ENCODE measurements around the gene DMRTC2.

DMRTC2 gene

DNA sequence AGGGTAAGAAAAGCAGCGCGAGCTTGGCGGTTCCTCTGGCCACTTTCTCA is at the start of gene DMRTC2:
Gene DMRTC2 (plus strand): TSS at position 42 of the 50 bp plus-strand sequence. CDS start 2,387 bp downstream, outside the sequence.
- Histone ChIP-seq H3K27ac (no peak within 1 kb of the TSS), H3K4me1 (ENCODE audit: low read depth, poor library complexity, severe bottlenecking) (no peaks in the 10 kb centered on the region), H3K4me3 (IDR thresholded peaks at IDR 0.05; ENCODE audit: insufficient read depth, low read depth, low read length) (no peak within 1 kb of the TSS), H2AFZ (ENCODE audit: low read depth) (no peak within 1 kb of the TSS), H3K36me3 (ENCODE audit: insufficient read depth) (no peaks in the 10 kb centered on the region), H3K9ac (no peak within 1 kb of the TSS), H3K79me2 (ENCODE audit: insufficient read depth, low read depth) (no peaks in the 10 kb centered on the region), H4K20me1 (ENCODE audit: insufficient read depth) (no peaks in the 10 kb centered on the region), H3K27me3 (ENCODE audit: insufficient read depth, low read depth) (peaks cover 60% of the 10 kb centered on the region), H3K4me2 (no peak within 1 kb of the TSS)
- TF ChIP-seq, protein P1, sequence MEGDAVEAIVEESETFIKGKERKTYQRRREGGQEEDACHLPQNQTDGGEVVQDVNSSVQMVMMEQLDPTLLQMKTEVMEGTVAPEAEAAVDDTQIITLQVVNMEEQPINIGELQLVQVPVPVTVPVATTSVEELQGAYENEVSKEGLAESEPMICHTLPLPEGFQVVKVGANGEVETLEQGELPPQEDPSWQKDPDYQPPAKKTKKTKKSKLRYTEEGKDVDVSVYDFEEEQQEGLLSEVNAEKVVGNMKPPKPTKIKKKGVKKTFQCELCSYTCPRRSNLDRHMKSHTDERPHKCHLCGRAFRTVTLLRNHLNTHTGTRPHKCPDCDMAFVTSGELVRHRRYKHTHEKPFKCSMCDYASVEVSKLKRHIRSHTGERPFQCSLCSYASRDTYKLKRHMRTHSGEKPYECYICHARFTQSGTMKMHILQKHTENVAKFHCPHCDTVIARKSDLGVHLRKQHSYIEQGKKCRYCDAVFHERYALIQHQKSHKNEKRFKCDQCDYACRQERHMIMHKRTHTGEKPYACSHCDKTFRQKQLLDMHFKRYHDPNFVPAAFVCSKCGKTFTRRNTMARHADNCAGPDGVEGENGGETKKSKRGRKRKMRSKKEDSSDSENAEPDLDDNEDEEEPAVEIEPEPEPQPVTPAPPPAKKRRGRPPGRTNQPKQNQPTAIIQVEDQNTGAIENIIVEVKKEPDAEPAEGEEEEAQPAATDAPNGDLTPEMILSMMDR (conservative IDR thresholded peaks at IDR 0.05; ENCODE audit: low read depth, low read length), result no peak

DNA sequence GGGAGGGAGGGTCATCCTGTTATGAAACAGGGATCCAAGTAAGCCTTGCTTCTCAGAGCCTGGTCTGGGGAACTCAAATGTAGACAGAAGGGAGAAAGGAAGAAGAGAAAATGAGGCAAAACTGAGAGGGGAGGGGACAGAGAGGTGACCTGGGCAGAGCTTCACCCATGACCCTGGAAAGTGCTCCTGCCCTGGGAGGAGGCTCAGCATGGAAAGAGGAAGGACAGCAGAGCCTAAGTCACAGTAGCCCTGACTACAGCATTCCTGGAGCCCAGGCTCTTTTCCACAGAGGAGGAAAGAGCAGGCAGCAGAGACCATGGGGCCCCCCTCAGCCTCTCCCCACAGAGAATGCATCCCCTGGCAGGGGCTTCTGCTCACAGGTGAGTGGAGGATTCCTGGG is 48.5 kb upstream of the DMRTC2 start, which contains the start of gene CEACAM3:
Gene CEACAM3 (plus strand): TSS at position 226 of the 400 bp plus-strand sequence. CDS start 91 bp downstream, at position 317.
- no peaks in the 10 kb centered on the region for H3K79me2 ChIP-seq (ENCODE audit: insufficient read depth, low read depth)
- TF ChIP-seq, protein P1 (conservative IDR thresholded peaks at IDR 0.05; ENCODE audit: low read depth, low read length), result no peak
- no peak within 1 kb of the TSS for H3K4me2 ChIP-seq
- no peak within 1 kb of the TSS for H2AFZ ChIP-seq (ENCODE audit: low read depth)
- H3K27me3 ChIP-seq (ENCODE audit: insufficient read depth, low read depth), result peaks cover 81% of the 10 kb centered on the region
- H3K9ac ChIP-seq, result no peak within 1 kb of the TSS
- no peaks in the 10 kb centered on the region for H3K36me3 ChIP-seq (ENCODE audit: insufficient read depth)
- H3K4me1 ChIP-seq (ENCODE audit: low read depth, poor library complexity, severe bottlenecking), result no peaks in the 10 kb centered on the region
- no peak within 1 kb of the TSS for H3K4me3 ChIP-seq (IDR thresholded peaks at IDR 0.05; ENCODE audit: insufficient read depth, low read depth, low read length)
- H3K27ac ChIP-seq, result no peak within 1 kb of the TSS
- no peaks in the 10 kb centered on the region for H4K20me1 ChIP-seq (ENCODE audit: insufficient read depth)

DNA sequence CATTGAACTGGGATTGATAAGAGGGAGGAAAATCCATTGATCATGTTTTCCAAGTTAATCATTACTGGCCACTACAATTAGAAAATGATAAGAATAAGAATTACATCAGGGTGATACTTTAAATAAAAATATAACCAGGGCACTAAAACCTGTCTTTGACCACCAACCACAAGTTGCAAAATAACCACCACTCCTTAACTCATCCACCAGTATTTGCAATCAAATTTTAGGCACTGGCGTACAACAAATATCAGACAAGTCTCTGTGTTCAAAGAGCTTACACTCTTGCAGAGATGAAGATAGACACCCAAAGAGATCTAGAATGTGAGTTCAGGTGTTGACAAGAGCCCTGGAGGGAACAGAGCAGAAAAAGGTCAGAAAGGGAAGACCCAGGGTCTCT is 47.9 kb upstream of the DMRTC2 start:
- Histone ChIP-seq H3K9ac (no peak overlapping the region), H3K36me3 (ENCODE audit: insufficient read depth) (no peaks in the 10 kb centered on the region), H3K4me1 (ENCODE audit: low read depth, poor library complexity, severe bottlenecking) (no peaks in the 10 kb centered on the region), H3K27me3 (ENCODE audit: insufficient read depth, low read depth) (peaks cover 83% of the 10 kb centered on the region), H3K4me2 (no peak overlapping the region), H3K4me3 (IDR thresholded peaks at IDR 0.05; ENCODE audit: insufficient read depth, low read depth, low read length) (no peak overlapping the region), H4K20me1 (ENCODE audit: insufficient read depth) (no peaks in the 10 kb centered on the region), H2AFZ (ENCODE audit: low read depth) (no peak overlapping the region), H3K79me2 (ENCODE audit: insufficient read depth, low read depth) (no peaks in the 10 kb centered on the region), H3K27ac (no peak overlapping the region)
- TF ChIP-seq, protein P1 (conservative IDR thresholded peaks at IDR 0.05; ENCODE audit: low read depth, low read length), result no peak

DNA sequence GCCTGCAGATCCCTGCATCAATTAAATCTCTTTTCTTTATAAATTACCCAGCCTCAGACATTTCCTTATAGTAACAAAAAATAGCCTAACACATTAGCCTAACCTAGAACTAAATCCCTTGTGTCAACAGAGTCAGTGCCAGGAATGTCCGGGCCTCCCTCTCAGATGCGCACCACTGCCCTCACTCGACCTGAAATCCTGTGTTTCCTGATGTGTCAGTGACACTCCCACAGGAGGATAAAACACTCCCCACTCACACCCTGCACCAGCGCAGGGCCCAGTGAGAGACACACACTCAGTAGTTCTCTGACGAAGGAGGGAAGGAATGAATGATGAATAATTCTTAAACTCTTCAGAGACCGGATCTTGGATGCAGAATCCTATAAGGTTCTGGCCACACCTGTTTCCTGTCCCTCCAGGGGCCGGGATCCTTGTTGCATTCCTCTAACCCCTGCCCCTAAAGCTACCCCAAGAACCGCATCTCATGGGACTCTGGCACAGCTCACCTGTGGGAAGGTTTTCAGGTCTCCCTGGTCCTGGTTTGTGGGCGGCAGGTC is 45.3 kb upstream of the DMRTC2 start:
- TF ChIP-seq, protein P1 (conservative IDR thresholded peaks at IDR 0.05; ENCODE audit: low read depth, low read length), result no peak
- no peak overlapping the region for H3K4me3 ChIP-seq (IDR thresholded peaks at IDR 0.05; ENCODE audit: insufficient read depth, low read depth, low read length)
- H3K27me3 ChIP-seq (ENCODE audit: insufficient read depth, low read depth), result peaks cover 82% of the 10 kb centered on the region
- H3K9ac ChIP-seq, result no peak overlapping the region
- no peaks in the 10 kb centered on the region for H3K4me1 ChIP-seq (ENCODE audit: low read depth, poor library complexity, severe bottlenecking)
- no peaks in the 10 kb centered on the region for H4K20me1 ChIP-seq (ENCODE audit: insufficient read depth)
- H2AFZ ChIP-seq (ENCODE audit: low read depth), result no peak overlapping the region
- no peak overlapping the region for H3K4me2 ChIP-seq
- no peak overlapping the region for H3K27ac ChIP-seq
- H3K36me3 ChIP-seq (ENCODE audit: insufficient read depth), result no peaks in the 10 kb centered on the region
- H3K79me2 ChIP-seq (ENCODE audit: insufficient read depth, low read depth), result no peaks in the 10 kb centered on the region

DNA sequence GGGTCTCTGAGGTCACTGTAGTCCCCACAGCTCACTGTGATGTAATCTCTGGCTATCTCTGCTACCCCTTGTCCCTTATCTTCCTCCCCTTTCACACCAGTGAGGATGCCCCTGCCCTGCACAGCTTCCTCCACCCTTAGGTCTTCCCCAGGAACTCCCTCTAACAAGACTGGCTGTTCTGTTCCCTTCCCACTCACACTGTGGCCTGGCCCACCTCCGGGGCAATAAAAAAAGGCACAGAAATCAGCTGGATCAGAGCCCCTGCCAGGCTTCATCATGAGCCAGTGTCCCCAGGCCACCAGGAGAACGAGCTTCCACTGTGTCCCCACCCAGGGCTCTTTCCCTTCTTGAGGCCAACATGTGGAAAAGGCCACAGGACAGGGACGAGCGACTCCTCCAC is 43.8 kb upstream of the DMRTC2 start:
- H3K79me2 ChIP-seq (ENCODE audit: insufficient read depth, low read depth), result no peaks in the 10 kb centered on the region
- H3K27ac ChIP-seq, result no peak overlapping the region
- H3K4me2 ChIP-seq, result no peak overlapping the region
- peaks cover 78% of the 10 kb centered on the region for H3K27me3 ChIP-seq (ENCODE audit: insufficient read depth, low read depth)
- H4K20me1 ChIP-seq (ENCODE audit: insufficient read depth), result no peaks in the 10 kb centered on the region
- TF ChIP-seq, protein P1 (conservative IDR thresholded peaks at IDR 0.05; ENCODE audit: low read depth, low read length), result no peak
- H3K36me3 ChIP-seq (ENCODE audit: insufficient read depth), result no peaks in the 10 kb centered on the region
- H3K9ac ChIP-seq, result no peak overlapping the region
- H2AFZ ChIP-seq (ENCODE audit: low read depth), result no peak overlapping the region
- no peaks in the 10 kb centered on the region for H3K4me1 ChIP-seq (ENCODE audit: low read depth, poor library complexity, severe bottlenecking)
- H3K4me3 ChIP-seq (IDR thresholded peaks at IDR 0.05; ENCODE audit: insufficient read depth, low read depth, low read length), result no peak overlapping the region

All from KMS-11 (cell line).